Right atrium auricular region (tissue), 2 donors: ENCODE measurements around the gene UBTF. TPM values are rescaled to one million over a fixed set of nuclear protein-coding genes. Genes with fewer than 3 reads are reported as not detected.

Experiments
- DNase-seq: peaks from one replicate; pipeline ENCODE4 v3.0.0-alpha.2; 2019; ENCODE audit warnings: low spot score
- H3K27ac ChIP-seq, 2 donors: fragments of 200-600 bp; sonication (generic); 1 replicate in 1 of 2; 2 replicates in 1 of 2; pipeline ENCODE4 v1.5.1; 2016 to 2019
- H3K27me3 ChIP-seq, 2 donors: fragments of 200-600 bp; sonication (generic); one replicate each; pipeline versions ENCODE4 v1.5.1 to v1.6.0; 2017 to 2019
- H3K36me3 ChIP-seq: fragments of 200-600 bp; sonication (generic); one replicate; pipeline ENCODE4 v1.5.1; 2016
- H3K4me1 ChIP-seq, 2 donors: fragments of 200-600 bp; sonication (generic); one replicate each; pipeline versions ENCODE4 v1.5.1 to v1.6.0; 2017 to 2019
- H3K4me3 ChIP-seq, 2 donors: fragments of 200-600 bp; sonication (generic); 1 replicate in 1 of 2; 2 replicates in 1 of 2; pipeline ENCODE4 v1.5.1; 2017 to 2019; ENCODE audit warnings: mild to moderate bottlenecking in 1 of 2, moderate library complexity in 1 of 2
- H3K9me3 ChIP-seq, 2 donors: fragments of 200-600 bp; sonication (generic); one replicate each; pipeline ENCODE4 v1.5.1; 2019
- CTCF ChIP-seq, 2 donors: fragments of 200-600 bp; sonication (generic); IDR thresholded peaks; one replicate each; pipeline ENCODE4 v1.5.1; 2019; ENCODE audit warnings: antibody characterized with exemption in 2 of 2
- total RNA-seq, 2 donors: library from RNA; depleted of rRNA; stranded (reverse); fragments of >200 nt; gene quantifications; one replicate each; pipeline ENCODE4 v1.1.0, GENCODE V29; 2016

The UBTF gene
- total RNA-seq, 2 donors from 2014 or later: 39.3 to 42.3 TPM

DNA sequence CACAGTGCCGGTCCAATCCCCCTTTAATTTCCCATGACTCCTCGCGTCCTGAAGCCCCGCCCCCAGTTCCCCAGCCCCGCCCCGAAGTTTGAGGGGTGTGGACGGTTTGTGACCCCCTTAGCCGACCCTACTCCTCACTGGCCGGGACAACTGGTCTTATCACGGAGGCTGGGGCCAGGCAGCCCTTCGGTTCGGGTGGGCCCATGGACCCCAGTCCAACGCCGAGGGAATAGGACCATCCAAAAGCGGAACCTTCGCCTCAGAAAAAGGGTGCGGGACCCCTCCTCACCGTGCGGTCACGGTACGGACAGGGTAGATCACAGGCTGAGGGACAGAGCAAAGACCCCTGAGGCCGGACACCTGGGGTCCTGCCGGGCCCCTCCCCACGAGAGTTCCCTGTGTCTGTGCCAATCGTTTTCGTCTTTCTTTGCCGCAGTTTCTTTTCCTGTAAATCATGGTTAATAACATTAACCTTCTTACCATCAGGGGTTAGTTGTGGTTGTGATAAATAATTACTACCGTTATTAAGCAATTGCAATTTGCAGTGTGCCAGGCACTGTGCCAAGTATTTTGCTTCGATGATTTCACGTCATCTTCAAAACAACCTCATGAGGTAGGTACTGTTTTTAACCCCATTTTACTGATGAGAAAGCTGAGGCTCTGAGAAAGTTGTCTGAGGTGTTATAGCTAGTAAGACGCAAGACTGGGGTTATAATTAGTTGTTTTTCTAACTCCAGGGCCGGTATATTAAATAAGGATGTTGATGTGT is 32.2 kb downstream of the UBTF start:
- DNase-seq: no peak
- Histone ChIP-seq H3K9me3 (no peaks in the 10 kb centered on the region), H3K36me3 (peaks cover 24% of the 10 kb centered on the region), H3K27ac (peak overlapping the region; percentile 95 to 99), H3K4me3 (peak overlapping the region; percentile 74 to 94), H3K4me1 (peaks cover 0 to 29% of the 10 kb centered on the region in 2 donors), H3K27me3 (no peaks in the 10 kb centered on the region)
- no peak for TF ChIP-seq CTCF (IDR thresholded peaks at IDR 0.05)

GRCh38 chr17:44186307-44187130 is 33.0 kb downstream of the UBTF start, which contains the start of gene TMUB2:
TMUB2 (plus strand) TSS chr17:44186972; CDS start chr17:44187709, 737 bp downstream.
- H3K4me1 ChIP-seq: peaks cover 0 to 29% of the 10 kb centered on the region in 2 donors
- peaks cover 24% of the 10 kb centered on the region for H3K36me3 ChIP-seq
- peak within 1 kb of the TSS; percentile 95 to 99 for H3K27ac ChIP-seq
- no peak for TF ChIP-seq CTCF (IDR thresholded peaks at IDR 0.05)
- DNase-seq: peak; percentile 99
- no peaks in the 10 kb centered on the region for H3K27me3 ChIP-seq
- no peaks in the 10 kb centered on the region for H3K9me3 ChIP-seq
- H3K4me3 ChIP-seq: peak within 1 kb of the TSS; percentile 74 to 94

DNA sequence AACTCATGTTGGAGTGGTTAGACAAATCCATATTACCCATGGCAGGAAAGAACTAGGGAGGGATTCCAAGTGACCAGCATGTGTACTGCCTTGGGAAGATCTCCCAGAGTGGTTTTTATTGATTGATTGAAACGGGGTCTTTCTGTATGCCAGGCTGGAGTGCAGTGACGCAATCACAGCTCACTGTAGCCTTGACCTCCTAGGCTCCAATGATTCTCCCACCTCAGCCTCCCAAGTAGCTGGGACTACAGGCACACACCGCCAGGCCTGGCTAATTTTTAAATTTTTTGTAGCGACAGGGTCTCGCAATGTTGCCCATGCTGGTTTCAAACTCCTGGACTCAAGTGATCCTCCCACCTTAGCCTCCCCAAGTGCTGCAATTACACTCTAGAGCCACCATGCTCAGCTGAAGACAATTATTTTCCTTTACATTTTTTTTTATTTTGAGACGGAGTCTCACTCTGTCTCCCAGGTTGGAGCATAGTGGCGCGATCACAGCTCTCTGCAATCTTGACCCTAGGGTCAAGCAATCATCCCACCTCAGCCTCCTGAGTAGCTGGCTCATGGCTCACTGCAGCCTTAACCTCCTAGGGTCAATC is 35.2 kb downstream of the UBTF start:
- H3K36me3 ChIP-seq: peaks cover 7% of the 10 kb centered on the region
- TF ChIP-seq CTCF (IDR thresholded peaks at IDR 0.05): no peak
- no peaks in the 10 kb centered on the region for H3K9me3 ChIP-seq
- peaks cover 0 to 29% of the 10 kb centered on the region in 2 donors for H3K4me1 ChIP-seq
- no peaks in the 10 kb centered on the region for H3K27me3 ChIP-seq
- H3K27ac ChIP-seq: no peak overlapping the region
- no peak overlapping the region for H3K4me3 ChIP-seq
- DNase-seq: no peak

GRCh38 chr17:44183024-44183423 is 36.5 kb downstream of the UBTF start:
- no peak overlapping the region for H3K4me3 ChIP-seq
- TF ChIP-seq CTCF (IDR thresholded peaks at IDR 0.05): no peak
- peaks cover 0 to 25% of the 10 kb centered on the region in 2 donors for H3K4me1 ChIP-seq
- H3K9me3 ChIP-seq: no peaks in the 10 kb centered on the region
- no peak for DNase-seq
- H3K27ac ChIP-seq: no peak overlapping the region
- peaks cover 9% of the 10 kb centered on the region for H3K36me3 ChIP-seq
- H3K27me3 ChIP-seq: no peaks in the 10 kb centered on the region

DNA sequence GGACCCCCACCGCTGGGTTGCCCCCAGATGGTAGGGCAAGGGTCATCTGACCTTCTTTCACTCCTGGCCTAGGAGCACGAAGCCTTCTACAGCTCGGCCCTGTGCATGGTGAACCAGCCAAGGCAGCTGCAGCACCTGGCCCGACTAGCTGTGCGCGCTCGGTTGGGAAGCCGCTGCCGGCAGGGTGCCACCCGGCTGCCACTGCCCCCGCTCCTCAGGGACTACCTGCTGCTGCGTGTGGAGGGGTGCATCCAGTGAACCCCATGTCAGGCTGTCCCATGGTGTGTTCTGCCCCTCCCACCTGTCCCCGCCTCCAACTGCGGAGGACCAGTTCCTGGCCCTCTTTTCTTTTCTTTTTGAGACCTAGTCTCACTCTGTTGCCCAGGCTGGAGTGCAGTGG is 41.3 kb downstream of the UBTF start:
- no peak for DNase-seq
- Histone ChIP-seq H3K36me3 (peaks cover 15% of the 10 kb centered on the region), H3K9me3 (no peaks in the 10 kb centered on the region), H3K4me3 (no peak overlapping the region), H3K27me3 (no peaks in the 10 kb centered on the region), H3K27ac (no peak overlapping the region), H3K4me1 (no peaks in the 10 kb centered on the region)
- no peak for TF ChIP-seq CTCF (IDR thresholded peaks at IDR 0.05)
